Measurements from ENCODE around the gene MON1A.
"Not testable (repeated sequence)": the region's sequence is repeated elsewhere in the genome, so short reads cannot be mapped to it uniquely, and the experiment has no call there.

The MON1A gene

DNA sequence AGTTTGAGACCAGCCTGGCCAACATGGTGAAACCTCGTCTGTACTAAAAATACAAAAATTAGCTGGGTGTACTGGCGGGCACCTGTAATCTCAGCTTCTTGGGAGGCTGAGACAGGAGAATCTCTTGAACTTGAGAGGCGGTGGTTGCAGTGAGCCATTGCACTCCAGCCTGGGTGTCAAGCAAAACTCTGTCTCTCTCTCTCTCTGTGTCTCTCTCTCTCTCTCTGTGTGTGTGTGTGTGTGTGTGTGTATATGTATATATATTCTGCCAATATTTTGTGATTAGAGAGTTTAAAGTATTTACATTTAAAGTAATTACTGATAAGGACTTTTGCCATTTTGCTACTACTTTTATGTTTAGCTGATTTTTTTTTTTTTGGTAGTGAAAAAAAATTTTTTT is 26.0 kb upstream of the MON1A start:
- no peak for DNase-seq (ENCODE audit: low spot score)
- TF ChIP-seq, protein P1, sequence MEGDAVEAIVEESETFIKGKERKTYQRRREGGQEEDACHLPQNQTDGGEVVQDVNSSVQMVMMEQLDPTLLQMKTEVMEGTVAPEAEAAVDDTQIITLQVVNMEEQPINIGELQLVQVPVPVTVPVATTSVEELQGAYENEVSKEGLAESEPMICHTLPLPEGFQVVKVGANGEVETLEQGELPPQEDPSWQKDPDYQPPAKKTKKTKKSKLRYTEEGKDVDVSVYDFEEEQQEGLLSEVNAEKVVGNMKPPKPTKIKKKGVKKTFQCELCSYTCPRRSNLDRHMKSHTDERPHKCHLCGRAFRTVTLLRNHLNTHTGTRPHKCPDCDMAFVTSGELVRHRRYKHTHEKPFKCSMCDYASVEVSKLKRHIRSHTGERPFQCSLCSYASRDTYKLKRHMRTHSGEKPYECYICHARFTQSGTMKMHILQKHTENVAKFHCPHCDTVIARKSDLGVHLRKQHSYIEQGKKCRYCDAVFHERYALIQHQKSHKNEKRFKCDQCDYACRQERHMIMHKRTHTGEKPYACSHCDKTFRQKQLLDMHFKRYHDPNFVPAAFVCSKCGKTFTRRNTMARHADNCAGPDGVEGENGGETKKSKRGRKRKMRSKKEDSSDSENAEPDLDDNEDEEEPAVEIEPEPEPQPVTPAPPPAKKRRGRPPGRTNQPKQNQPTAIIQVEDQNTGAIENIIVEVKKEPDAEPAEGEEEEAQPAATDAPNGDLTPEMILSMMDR (IDR thresholded peaks at IDR 0.05; ENCODE audit: borderline replicate concordance, control extremely low read depth, extremely low read depth, insufficient read depth, missing control alignments): no peak
- in situ Hi-C loops (cut with MboI; ENCODE audit: low sequenced_read_pairs, unreplicated experiment): no loop called here

DNA sequence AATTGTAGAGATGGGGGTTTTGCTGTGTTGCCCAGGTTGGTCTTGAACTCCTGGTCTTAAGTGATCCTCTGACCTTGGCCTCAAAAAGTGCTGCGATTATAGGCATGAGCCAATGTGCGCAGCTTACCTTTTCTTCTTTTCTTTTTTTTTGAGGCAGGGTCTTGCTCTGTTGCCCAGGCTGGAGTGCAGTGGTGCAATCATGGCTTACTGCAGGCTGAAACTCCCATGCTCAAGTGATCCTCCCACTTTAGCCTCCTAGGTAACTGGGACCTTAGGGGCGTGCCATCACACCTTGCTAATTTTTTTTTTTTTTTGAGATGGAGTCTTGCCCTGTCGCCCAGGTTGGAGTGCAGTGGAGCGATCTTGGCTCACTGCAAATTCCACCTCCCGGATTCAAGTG is 23.3 kb upstream of the MON1A start:
- TF ChIP-seq, protein P1 (IDR thresholded peaks at IDR 0.05; ENCODE audit: borderline replicate concordance, control extremely low read depth, extremely low read depth, insufficient read depth, missing control alignments): no peak
- in situ Hi-C loops (cut with MboI; ENCODE audit: low sequenced_read_pairs, unreplicated experiment): no loop called here
- DNase-seq (ENCODE audit: low spot score): no peak

GRCh38 chr3:49942651-49943050 is 13.0 kb upstream of the MON1A start:
- TF ChIP-seq, protein P1 (IDR thresholded peaks at IDR 0.05; ENCODE audit: borderline replicate concordance, control extremely low read depth, extremely low read depth, insufficient read depth, missing control alignments): no peak
- no peak for DNase-seq (ENCODE audit: low spot score)
- in situ Hi-C loops (cut with MboI; ENCODE audit: low sequenced_read_pairs, unreplicated experiment): no loop called here

DNA sequence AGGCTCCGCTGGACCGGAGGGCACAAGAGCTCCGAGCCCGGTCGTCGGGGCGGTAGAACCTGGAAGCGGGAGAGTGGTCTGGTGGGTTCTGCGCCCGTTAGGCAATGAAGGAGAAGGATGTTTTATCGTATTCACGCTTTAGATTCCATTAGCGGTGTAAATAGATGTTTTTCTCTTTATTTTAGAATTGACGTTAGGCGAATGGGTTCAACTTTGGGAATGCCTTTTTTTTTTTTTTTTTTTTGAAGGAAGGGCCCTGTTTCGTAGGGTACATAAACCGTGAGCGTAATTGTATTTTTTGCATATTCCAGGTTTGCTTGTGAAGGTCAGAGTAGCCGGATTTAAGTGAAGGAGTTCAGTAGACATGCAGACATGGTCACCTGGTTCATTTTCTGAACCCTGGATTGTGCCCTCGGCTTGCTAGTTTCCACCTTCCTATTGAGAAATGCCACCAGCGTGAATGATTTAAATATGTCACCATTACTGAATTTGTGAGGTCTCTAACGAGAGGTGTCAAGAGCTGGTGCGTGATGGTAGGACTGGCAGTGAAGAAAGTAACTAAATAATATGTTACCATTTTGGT is 11.1 kb upstream of the MON1A start:
- no peak for DNase-seq (ENCODE audit: low spot score)
- TF ChIP-seq, protein P1 (IDR thresholded peaks at IDR 0.05; ENCODE audit: borderline replicate concordance, control extremely low read depth, extremely low read depth, insufficient read depth, missing control alignments): no peak
- in situ Hi-C loops (cut with MboI; ENCODE audit: low sequenced_read_pairs, unreplicated experiment): no loop called here

DNA sequence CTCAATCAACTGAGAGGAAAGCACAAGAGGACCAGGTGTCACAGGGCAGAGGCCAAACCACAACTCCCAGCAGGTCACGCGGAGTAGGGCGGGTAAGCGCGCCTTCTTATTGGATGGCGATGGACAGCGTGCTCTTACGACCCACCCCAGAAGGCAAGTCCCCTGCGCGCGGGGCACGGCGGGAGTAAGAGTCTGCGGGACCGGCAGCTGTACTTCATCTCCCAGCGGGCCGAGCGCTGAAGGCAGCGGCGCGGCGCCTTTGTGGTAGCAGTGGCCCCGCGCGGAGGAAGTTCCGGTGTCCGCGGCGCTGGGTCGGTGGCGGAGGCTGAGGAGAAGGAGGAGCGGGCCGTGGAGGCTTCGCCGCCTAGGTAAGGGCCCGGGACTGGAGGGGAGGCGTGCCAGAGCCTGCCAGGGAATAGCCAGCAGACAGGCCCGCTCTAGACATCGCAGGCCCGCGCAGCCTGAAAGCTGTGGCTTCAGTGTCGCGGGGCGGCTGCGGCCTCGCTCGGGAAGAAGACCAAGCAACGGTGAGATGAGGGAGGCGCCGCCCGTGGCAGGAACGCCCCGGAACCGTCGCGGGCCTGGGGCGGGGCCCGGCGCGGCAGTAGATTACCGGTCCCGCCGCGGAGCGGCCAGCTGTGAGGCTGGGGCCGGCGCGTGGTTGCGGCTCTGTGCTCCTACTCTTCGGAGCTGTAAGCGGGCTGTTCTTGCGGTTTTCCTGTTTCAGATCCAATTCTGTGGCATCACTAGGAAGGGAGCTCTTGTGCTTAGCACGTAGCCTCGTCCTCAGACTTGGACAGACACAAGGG is 10.5 kb upstream of the MON1A start, which contains the start of gene RBM6:
TSS of gene RBM6 (plus strand) at position 293 of the 809 bp plus-strand sequence. CDS start 22,492 bp downstream, outside the sequence.
- in situ Hi-C loops (cut with MboI; ENCODE audit: low sequenced_read_pairs, unreplicated experiment): no loop called here
- DNase-seq (ENCODE audit: low spot score): peak; percentile 98
- TF ChIP-seq, protein P1 (IDR thresholded peaks at IDR 0.05; ENCODE audit: borderline replicate concordance, control extremely low read depth, extremely low read depth, insufficient read depth, missing control alignments): no peak

DNA sequence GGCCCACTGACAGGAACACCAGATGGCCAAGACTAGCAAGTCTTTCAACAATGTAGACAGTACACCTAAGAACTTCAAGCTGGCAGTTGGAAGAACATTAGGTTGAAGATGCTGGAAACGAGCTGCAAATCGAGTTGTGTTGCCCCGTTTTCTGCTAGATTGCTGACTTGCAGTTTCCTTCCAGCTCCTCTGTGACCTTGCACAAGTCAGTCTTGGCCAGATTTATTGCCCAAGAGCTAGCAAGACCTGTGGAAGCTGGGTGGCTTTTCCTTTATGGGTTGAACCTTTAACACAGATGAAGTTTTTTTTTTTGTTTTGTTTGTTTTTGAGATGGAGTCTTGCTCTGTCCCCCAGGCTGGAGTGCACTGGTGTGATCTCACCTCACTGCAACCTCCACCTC is 7.5 kb upstream of the MON1A start:
- in situ Hi-C loops (cut with MboI; ENCODE audit: low sequenced_read_pairs, unreplicated experiment): no loop called here
- DNase-seq (ENCODE audit: low spot score): no peak
- TF ChIP-seq, protein P1 (IDR thresholded peaks at IDR 0.05; ENCODE audit: borderline replicate concordance, control extremely low read depth, extremely low read depth, insufficient read depth, missing control alignments): no peak

DNA sequence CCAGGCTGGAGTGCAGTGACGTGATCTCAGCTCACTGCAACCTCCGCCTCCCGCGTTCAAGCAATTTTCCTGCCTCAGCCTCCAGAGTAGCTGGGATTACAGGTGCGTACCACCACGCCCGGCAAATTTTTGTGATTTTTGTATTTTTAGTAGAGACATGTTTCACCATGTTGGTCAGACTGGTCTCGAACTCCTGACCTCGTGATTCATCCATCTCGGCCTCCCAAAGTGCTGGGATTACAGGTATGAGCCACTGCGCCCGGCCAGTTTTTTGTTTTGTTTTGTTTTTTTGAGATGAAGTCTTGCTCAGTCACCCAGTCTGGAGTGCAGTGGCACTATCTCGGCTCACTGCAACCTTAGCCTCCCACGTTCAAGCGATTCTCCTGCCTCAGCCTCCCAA is 2.7 kb upstream of the MON1A start:
- DNase-seq (ENCODE audit: low spot score); in situ Hi-C loops (cut with MboI; ENCODE audit: low sequenced_read_pairs, unreplicated experiment): not testable (repeated sequence)
